ENCODE data around the gene TMEM163.

The TMEM163 gene

DNA sequence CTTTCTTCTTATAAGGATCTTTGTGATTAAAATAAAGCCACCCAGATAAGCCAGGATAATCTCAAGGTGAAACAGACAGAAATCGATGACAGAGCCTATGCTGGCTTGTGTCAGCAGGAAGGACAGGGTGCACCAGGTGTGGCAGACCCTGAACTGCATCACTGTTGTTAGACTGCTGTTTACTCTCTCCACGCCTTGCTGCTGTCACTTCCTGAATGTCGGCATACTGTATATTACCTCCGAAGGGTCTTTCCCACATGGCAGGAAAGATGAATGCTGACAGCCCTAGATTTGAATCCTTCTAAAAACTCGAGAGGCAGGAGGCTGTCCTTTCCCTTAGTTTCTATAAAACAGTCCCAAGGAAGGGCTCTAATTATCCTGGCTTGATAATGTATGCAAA lies 18.9 kb upstream of the TMEM163 start:
- Histone ChIP-seq H3K9me3 (ENCODE audit: control insufficient read depth, insufficient read depth, low read depth, low read length) (no peaks in the 10 kb centered on the region), H3K4me3 (ENCODE audit: low read depth, low read length) (no peak overlapping the region), H3K36me3 (ENCODE audit: control insufficient read depth in 2 of 2, insufficient read depth in 1 of 2, low read length in 2 of 2) (no peaks in the 10 kb centered on the region), H3K4me1 (ENCODE audit: control insufficient read depth, insufficient read depth, low read length) (no peaks in the 10 kb centered on the region), H3K27ac (ENCODE audit: extremely low read depth, low read depth, low read length) (no peak overlapping the region)
- TF ChIP-seq ZNF19 (tag by site-specific recombination; IDR thresholded peaks at IDR 0.05; ENCODE audit: low read depth) (no peak), ZBTB20 (tag by site-specific recombination; IDR thresholded peaks at IDR 0.05) (no peak), ZFP37 (tag by site-specific recombination; IDR thresholded peaks at IDR 0.05) (no peak), ZNF292 (tag by site-specific recombination; IDR thresholded peaks at IDR 0.05; ENCODE audit: borderline replicate concordance, low read depth) (no peak)
- ChIA-PET CTCF (interaction anchor here (0.6 to 0.7 kb wide), 2 partner anchors 45 to 1645 kb away, joined by 3 read pairs; no protein-coding TSS in a partner anchor), POLR2A (no interaction called here)

- POLR2A ChIA-PET: no interaction called here
- Histone ChIP-seq H3K9me3 (ENCODE audit: control insufficient read depth, insufficient read depth, low read depth, low read length) (no peaks in the 10 kb centered on the region), H3K27ac (ENCODE audit: extremely low read depth, low read depth, low read length) (no peak overlapping the region), H3K4me3 (ENCODE audit: low read depth, low read length) (no peak overlapping the region), H3K4me1 (ENCODE audit: control insufficient read depth, insufficient read depth, low read length) (no peaks in the 10 kb centered on the region), H3K36me3 (ENCODE audit: control insufficient read depth in 2 of 2, insufficient read depth in 1 of 2, low read length in 2 of 2) (no peaks in the 10 kb centered on the region)
- CTCF ChIA-PET: no interaction called here
- TF ChIP-seq ZNF433 (tag by site-specific recombination; IDR thresholded peaks at IDR 0.05; ENCODE audit: low read depth) (no peak), ZNF26 (tag by site-specific recombination; IDR thresholded peaks at IDR 0.05) (no peak), YY1 (tag by site-specific recombination; IDR thresholded peaks at IDR 0.05) (no peak), ZNF24 (tag by site-specific recombination; IDR thresholded peaks at IDR 0.05) (no peak), ZNF549 (tag by site-specific recombination; IDR thresholded peaks at IDR 0.05) (no peak), ZSCAN23 (tag by site-specific recombination; IDR thresholded peaks at IDR 0.05) (no peak), GLIS2 (tag by site-specific recombination; IDR thresholded peaks at IDR 0.05) (no peak)
- TF ChIP-seq, protein P1, sequence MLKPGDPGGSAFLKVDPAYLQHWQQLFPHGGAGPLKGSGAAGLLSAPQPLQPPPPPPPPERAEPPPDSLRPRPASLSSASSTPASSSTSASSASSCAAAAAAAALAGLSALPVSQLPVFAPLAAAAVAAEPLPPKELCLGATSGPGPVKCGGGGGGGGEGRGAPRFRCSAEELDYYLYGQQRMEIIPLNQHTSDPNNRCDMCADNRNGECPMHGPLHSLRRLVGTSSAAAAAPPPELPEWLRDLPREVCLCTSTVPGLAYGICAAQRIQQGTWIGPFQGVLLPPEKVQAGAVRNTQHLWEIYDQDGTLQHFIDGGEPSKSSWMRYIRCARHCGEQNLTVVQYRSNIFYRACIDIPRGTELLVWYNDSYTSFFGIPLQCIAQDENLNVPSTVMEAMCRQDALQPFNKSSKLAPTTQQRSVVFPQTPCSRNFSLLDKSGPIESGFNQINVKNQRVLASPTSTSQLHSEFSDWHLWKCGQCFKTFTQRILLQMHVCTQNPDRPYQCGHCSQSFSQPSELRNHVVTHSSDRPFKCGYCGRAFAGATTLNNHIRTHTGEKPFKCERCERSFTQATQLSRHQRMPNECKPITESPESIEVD (tag by site-specific recombination; IDR thresholded peaks at IDR 0.05): no peak
Observed at GRCh38 chr2:134736167-134736880, 17.5 kb upstream of the TMEM163 start.

DNA sequence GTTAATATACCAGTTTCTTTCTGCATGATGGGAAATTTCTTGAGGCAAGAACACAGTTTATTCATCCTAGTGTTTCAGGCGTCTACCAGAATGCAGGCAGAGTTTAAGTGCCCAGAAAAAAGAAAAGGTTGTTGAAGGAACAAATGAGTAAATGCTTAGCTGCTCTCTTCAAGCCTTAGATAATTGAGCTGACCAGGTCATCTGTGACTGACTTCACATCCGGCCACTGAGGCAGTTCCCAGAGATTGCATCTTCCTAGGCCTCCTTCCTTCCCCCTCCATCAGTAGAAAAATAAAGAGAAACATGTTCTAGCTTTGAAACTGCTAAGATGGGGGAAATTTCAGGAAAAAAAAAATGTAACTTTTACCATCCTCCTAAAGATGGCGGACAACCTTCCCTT lies 9.4 kb upstream of the TMEM163 start:
- CTCF ChIA-PET: no interaction called here
- POLR2A ChIA-PET: no interaction called here

DNA sequence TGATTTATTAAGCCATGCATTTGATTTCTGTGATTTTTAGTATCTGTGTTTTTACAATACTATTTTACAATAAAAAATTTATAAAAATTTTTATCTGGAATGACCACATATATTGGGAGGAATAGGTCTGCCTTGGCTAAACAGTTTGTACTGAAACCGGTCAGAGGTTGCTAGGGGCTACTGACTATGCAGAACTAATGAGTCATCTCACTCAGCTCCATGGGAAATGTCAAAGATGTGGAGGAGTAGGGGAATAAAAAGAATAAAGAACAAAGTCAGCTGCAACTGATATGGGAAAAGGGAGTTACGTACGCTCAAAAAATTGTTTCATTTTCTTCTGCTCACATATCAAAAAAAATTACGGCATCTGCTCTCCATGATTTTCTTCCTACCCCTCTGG lies 8.6 kb upstream of the TMEM163 start:
- no peak overlapping the region for H3K4me3 ChIP-seq (ENCODE audit: low read depth, low read length)
- H3K4me1 ChIP-seq (ENCODE audit: control insufficient read depth, insufficient read depth, low read length): no peaks in the 10 kb centered on the region
- H3K27ac ChIP-seq (ENCODE audit: extremely low read depth, low read depth, low read length): no peak overlapping the region
- ChIA-PET CTCF (no interaction called here), POLR2A (no interaction called here)
- H3K36me3 ChIP-seq (ENCODE audit: control insufficient read depth in 2 of 2, insufficient read depth in 1 of 2, low read length in 2 of 2): no peaks in the 10 kb centered on the region
- H3K9me3 ChIP-seq (ENCODE audit: control insufficient read depth, insufficient read depth, low read depth, low read length): no peaks in the 10 kb centered on the region
- no peak for TF ChIP-seq SCRT1 (tag by site-specific recombination; IDR thresholded peaks at IDR 0.05; ENCODE audit: borderline replicate concordance)
- TF ChIP-seq ZNF610 (tag by site-specific recombination; IDR thresholded peaks at IDR 0.05; ENCODE audit: borderline replicate concordance): no peak
- TF ChIP-seq SETDB1 (IDR thresholded peaks at IDR 0.05; ENCODE audit: insufficient read length, low read length): no peak
- no peak for TF ChIP-seq TSHZ1 (tag by site-specific recombination; IDR thresholded peaks at IDR 0.05; ENCODE audit: borderline replicate concordance)
- TF ChIP-seq ZNF768 (tag by site-specific recombination; IDR thresholded peaks at IDR 0.05): no peak
- TF ChIP-seq, protein P2, sequence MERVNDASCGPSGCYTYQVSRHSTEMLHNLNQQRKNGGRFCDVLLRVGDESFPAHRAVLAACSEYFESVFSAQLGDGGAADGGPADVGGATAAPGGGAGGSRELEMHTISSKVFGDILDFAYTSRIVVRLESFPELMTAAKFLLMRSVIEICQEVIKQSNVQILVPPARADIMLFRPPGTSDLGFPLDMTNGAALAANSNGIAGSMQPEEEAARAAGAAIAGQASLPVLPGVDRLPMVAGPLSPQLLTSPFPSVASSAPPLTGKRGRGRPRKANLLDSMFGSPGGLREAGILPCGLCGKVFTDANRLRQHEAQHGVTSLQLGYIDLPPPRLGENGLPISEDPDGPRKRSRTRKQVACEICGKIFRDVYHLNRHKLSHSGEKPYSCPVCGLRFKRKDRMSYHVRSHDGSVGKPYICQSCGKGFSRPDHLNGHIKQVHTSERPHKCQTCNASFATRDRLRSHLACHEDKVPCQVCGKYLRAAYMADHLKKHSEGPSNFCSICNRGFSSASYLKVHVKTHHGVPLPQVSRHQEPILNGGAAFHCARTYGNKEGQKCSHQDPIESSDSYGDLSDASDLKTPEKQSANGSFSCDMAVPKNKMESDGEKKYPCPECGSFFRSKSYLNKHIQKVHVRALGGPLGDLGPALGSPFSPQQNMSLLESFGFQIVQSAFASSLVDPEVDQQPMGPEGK (tag by site-specific recombination; IDR thresholded peaks at IDR 0.05): no peak

More for the DNA sequence above, 9.4 kb upstream of the TMEM163 start:
- Histone ChIP-seq H3K36me3 (ENCODE audit: control insufficient read depth in 2 of 2, insufficient read depth in 1 of 2, low read length in 2 of 2) (no peaks in the 10 kb centered on the region), H3K4me3 (ENCODE audit: low read depth, low read length) (no peak overlapping the region), H3K9me3 (ENCODE audit: control insufficient read depth, insufficient read depth, low read depth, low read length) (no peaks in the 10 kb centered on the region), H3K27ac (ENCODE audit: extremely low read depth, low read depth, low read length) (no peak overlapping the region), H3K4me1 (ENCODE audit: control insufficient read depth, insufficient read depth, low read length) (no peaks in the 10 kb centered on the region)
- TF ChIP-seq ZNF776 (tag by site-specific recombination; IDR thresholded peaks at IDR 0.05; ENCODE audit: borderline replicate concordance) (no peak), ZNF514 (tag by site-specific recombination; IDR thresholded peaks at IDR 0.05) (no peak), ZNF292 (tag by site-specific recombination; IDR thresholded peaks at IDR 0.05; ENCODE audit: borderline replicate concordance, low read depth) (no peak), ZNF48 (tag by site-specific recombination; IDR thresholded peaks at IDR 0.05) (no peak), ZNF707 (tag by site-specific recombination; IDR thresholded peaks at IDR 0.05) (no peak)
